ENCODE results near the gene XRCC6. TPM values are rescaled to one million over a fixed set of nuclear protein-coding genes. Genes with fewer than 3 reads are reported as not detected.
"Not testable (repeated sequence)": the region's sequence is repeated elsewhere in the genome, so short reads cannot be mapped to it uniquely, and the experiment has no call there.

Gene XRCC6
- polyA plus RNA-seq, 1 donor (not counting 4 experiments of a cell fraction or from before 2014, with no cell fraction given), result 247 TPM

DNA sequence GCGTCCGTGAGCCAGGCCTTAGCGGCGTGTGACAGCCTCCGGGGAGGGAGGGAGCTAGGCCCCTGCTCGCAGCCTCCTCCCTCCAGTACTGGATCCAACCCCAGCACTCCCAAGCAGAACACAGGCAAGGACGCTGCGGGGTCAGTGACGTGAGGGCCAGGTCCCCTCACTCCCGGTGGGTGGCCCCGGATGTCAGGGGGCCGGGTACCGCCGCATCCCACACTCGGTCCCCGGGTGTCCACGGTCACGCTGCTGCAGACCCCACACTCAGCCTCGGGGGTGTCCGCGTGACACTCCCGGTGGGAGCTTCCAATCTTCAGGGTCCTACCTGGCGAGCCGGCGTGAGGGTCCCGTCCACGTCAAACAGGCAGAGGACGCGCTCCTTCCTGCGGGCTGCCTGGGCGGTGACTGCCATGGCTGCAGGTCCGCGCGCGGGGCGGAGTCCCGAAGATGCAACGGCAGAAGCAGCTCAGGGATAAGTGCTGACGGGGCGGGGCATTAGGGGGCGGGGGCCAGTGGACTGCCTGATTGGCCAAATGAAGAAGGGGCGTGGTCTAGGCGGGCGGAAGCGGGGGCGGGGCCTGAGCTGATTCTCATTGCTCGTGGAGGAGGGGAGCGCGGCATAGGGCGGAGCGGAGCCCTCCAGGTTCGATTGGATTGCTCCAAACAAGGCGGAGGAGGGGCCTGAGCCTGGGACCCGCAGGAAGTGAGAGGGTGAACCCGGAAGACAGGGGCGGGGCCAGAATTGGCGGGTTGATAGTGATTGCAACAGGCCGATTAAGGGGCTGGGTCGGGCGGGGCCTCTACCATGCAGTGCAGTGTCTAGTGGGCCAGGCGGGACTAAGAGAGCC, 31.5 kb upstream of the XRCC6 start, which contains the start of gene PMM1:
Gene PMM1, minus strand, starts transcription at position 450 of the 851 bp plus-strand sequence. Its CDS starts 35 bp downstream, at position 415.
- Histone ChIP-seq H3K36me3 (ENCODE audit: control insufficient read depth in 2 of 2, extremely low read depth in 1 of 2, insufficient read depth in 2 of 2, low read length in 2 of 2) (peaks cover 0 to 8% of the 10 kb centered on the region in 2 experiments), H3K4me1 (ENCODE audit: control insufficient read depth, extremely low read depth, insufficient read depth, low read length) (peaks cover 6% of the 10 kb centered on the region), H2AFZ (ENCODE audit: control insufficient read depth, low read length) (peak within 1 kb of the TSS; percentile 91), H4K20me1 (ENCODE audit: control insufficient read depth, extremely low read depth, insufficient read depth, low read length) (no peaks in the 10 kb centered on the region), H3K27ac (ENCODE audit: control insufficient read depth, insufficient read depth, low read length) (peak within 1 kb of the TSS; percentile 60), H3K4me3 (ENCODE audit: control insufficient read depth in 2 of 3, extremely low read depth in 1 of 3, insufficient read depth in 2 of 3, low read depth in 1 of 3, low read length in 3 of 3) (peak within 1 kb of the TSS; percentile 80 to 99 (median 84)), H3K9me3 (ENCODE audit: control insufficient read depth, low read depth, low read length) (no peaks in the 10 kb centered on the region), H3K9ac (ENCODE audit: control insufficient read depth, extremely low read depth, insufficient read depth, low read length) (peak within 1 kb of the TSS; percentile 83), H3K79me2 (ENCODE audit: control insufficient read depth, insufficient read depth, low read length) (peaks cover 13% of the 10 kb centered on the region), H3K27me3 (ENCODE audit: control insufficient read depth, extremely low read depth, insufficient read depth, low read length) (no peaks in the 10 kb centered on the region), H3K9me1 (ENCODE audit: control insufficient read depth, extremely low read depth, insufficient read depth, low read length) (no peaks in the 10 kb centered on the region), H3K4me2 (ENCODE audit: control insufficient read depth, extremely low read depth, insufficient read depth, low read depth, low read length) (peak within 1 kb of the TSS; percentile 89)
- TF ChIP-seq EZH2 (IDR thresholded peaks at IDR 0.05; ENCODE audit: low read length), result no peak
- TF ChIP-seq CTCF (optimal IDR thresholded peaks at IDR 0.05 in 1 of 3, IDR thresholded peaks at IDR 0.05 in 1 of 3, conservative IDR thresholded peaks at IDR 0.05 in 1 of 3; ENCODE audit: extremely low read depth in 1 of 3, insufficient read depth in 2 of 3, low read length in 3 of 3), result no peak
- DNase-seq (ENCODE audit: low read depth, low spot score), result peak; percentile 98
- dilution Hi-C loops (cut with MboI; ENCODE audit: extremely low pct_ligation_motif_present, low sequenced_read_pairs), result no loop called here
- peak; percentile 84 for FAIRE-seq

DNA sequence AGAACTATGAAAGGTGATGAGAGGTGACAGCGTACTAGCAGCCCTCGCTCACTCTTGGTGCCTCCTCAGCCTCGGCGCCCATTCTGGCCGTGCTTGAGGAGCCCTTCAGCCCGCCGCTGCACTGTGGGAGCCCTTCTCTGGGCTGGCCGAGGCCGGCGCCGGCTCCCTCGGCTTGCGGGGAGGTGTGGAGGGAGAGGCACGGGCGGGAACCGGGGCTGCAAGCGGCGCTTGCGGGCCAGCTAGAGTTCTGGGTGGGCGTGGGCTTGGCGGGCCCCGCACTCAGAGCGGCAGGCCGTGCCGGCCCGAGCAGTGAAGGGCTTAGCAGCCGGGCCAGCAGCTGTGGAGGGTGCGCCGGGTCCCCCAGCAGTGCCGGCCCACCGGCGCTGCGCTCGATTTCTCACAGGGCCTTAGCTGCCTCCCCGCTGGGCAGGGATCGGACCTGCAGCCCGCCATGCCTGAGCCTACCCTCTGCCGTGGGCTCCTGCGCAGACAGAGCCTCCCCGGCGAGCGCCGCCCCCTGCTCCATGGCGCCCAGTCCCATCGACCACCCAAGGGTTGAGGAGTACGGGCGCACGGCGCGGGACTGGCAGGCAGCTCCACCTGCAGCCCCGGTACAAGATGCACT, 27.6 kb upstream of the XRCC6 start:
- Histone ChIP-seq H3K4me1 (ENCODE audit: control insufficient read depth, extremely low read depth, insufficient read depth, low read length) (peaks cover 25% of the 10 kb centered on the region), H3K79me2 (ENCODE audit: control insufficient read depth, insufficient read depth, low read length) (peaks cover 10% of the 10 kb centered on the region)
- dilution Hi-C loops (cut with MboI; ENCODE audit: extremely low pct_ligation_motif_present, low sequenced_read_pairs); DNase-seq (ENCODE audit: low read depth, low spot score); FAIRE-seq; H3K9me3 ChIP-seq (ENCODE audit: control insufficient read depth, low read depth, low read length); H3K9ac ChIP-seq (ENCODE audit: control insufficient read depth, extremely low read depth, insufficient read depth, low read length); H3K27ac ChIP-seq (ENCODE audit: control insufficient read depth, insufficient read depth, low read length); H3K4me3 ChIP-seq (ENCODE audit: control insufficient read depth in 2 of 3, extremely low read depth in 1 of 3, insufficient read depth in 2 of 3, low read depth in 1 of 3, low read length in 3 of 3); H2AFZ ChIP-seq (ENCODE audit: control insufficient read depth, low read length); H3K27me3 ChIP-seq (ENCODE audit: control insufficient read depth, extremely low read depth, insufficient read depth, low read length); H3K36me3 ChIP-seq (ENCODE audit: control insufficient read depth in 2 of 2, extremely low read depth in 1 of 2, insufficient read depth in 2 of 2, low read length in 2 of 2); H4K20me1 ChIP-seq (ENCODE audit: control insufficient read depth, extremely low read depth, insufficient read depth, low read length); H3K9me1 ChIP-seq (ENCODE audit: control insufficient read depth, extremely low read depth, insufficient read depth, low read length); H3K4me2 ChIP-seq (ENCODE audit: control insufficient read depth, extremely low read depth, insufficient read depth, low read depth, low read length): not testable (repeated sequence)

All from keratinocyte (primary cell).